Subcutaneous adipose tissue (tissue), 4 donors: ENCODE measurements around the gene KRTAP1-3. TPM values are rescaled to one million over a fixed set of nuclear protein-coding genes. Genes with fewer than 3 reads are reported as not detected.
"Not testable (repeated sequence)": the region's sequence is repeated elsewhere in the genome, so short reads cannot be mapped to it uniquely, and the experiment has no call there.

ENCODE experiments used
- total RNA-seq, 4 donors: library from RNA; depleted of rRNA; stranded (reverse); fragments of >200 nt; gene quantifications; one replicate each; pipeline ENCODE4 v1.1.0, GENCODE V29; 2016
- TF ChIP-seq, protein P1 (sequence below): fragments of 450-650 bp; IDR thresholded peaks from one replicate; pipeline ENCODE4 v1.5.1; 2016; ENCODE audit warnings: low read depth, mild to moderate bottlenecking, control low read depth, antibody characterized with exemption, moderate library complexity

KRTAP1-3 gene
- total RNA-seq, 4 donors from 2014 or later, result not detected

DNA sequence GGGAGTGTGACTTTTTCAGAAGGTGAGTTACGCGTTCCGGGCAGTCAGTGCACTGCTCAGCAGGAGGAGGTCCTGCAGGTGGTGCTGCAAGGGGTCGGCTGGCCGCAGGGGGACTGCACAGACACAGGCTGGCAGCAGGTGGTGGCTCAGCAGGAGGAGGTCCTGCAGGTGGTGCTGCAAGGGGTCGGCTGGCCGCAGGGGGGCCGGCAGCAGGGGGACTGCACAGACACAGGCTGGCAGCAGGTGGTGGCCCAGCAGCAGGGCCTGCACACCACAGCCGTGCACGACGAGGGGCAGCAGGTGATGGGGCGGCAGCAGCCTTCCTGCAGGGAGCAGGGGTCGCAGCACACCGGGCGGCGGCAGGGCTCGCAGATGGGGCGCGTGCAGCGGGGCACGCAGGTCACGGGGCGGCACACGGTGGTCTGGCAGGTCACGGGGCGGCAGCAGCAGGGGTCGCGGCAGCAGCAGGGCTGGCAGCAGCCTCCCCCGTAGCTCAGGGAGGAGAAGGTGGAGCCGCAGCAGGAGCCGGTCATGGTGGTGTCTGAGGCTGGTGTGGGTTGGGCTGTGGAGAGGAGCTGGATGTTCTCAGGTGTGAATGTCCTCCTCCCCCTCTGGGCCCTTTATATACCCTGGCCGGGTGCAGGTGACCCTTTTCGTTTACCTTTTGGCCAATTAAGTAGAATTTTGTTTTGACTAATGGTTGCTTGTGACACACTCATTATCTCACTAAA is 12.2 kb upstream of the KRTAP1-3 start, which contains the start of gene KRTAP2-1:
TSS of gene KRTAP2-1 (minus strand) at position 582 of the 731 bp plus-strand sequence. CDS start at position 533, 49 bp downstream.
- TF ChIP-seq, protein P1, sequence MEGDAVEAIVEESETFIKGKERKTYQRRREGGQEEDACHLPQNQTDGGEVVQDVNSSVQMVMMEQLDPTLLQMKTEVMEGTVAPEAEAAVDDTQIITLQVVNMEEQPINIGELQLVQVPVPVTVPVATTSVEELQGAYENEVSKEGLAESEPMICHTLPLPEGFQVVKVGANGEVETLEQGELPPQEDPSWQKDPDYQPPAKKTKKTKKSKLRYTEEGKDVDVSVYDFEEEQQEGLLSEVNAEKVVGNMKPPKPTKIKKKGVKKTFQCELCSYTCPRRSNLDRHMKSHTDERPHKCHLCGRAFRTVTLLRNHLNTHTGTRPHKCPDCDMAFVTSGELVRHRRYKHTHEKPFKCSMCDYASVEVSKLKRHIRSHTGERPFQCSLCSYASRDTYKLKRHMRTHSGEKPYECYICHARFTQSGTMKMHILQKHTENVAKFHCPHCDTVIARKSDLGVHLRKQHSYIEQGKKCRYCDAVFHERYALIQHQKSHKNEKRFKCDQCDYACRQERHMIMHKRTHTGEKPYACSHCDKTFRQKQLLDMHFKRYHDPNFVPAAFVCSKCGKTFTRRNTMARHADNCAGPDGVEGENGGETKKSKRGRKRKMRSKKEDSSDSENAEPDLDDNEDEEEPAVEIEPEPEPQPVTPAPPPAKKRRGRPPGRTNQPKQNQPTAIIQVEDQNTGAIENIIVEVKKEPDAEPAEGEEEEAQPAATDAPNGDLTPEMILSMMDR, result not testable (repeated sequence)

DNA sequence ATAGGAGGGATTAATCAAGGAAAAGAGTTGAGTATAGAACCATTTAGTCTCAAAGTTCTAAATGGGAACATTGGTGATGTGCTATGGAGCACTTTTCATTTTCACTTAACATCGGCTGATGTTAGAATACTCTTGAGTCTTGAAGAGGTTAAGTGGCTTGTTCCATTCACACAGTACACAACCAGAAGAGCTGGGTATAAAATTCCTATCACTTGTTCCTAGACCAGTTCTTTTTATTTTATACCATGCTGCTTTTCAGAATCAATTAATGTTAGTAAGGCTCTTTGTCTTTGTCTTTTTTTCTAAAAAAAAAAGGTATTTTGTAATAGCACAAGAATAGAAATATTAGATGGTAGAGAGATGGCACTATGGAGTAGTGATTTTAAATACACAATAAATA is 8.3 kb upstream of the KRTAP1-3 start:
- TF ChIP-seq, protein P1, result no peak

DNA sequence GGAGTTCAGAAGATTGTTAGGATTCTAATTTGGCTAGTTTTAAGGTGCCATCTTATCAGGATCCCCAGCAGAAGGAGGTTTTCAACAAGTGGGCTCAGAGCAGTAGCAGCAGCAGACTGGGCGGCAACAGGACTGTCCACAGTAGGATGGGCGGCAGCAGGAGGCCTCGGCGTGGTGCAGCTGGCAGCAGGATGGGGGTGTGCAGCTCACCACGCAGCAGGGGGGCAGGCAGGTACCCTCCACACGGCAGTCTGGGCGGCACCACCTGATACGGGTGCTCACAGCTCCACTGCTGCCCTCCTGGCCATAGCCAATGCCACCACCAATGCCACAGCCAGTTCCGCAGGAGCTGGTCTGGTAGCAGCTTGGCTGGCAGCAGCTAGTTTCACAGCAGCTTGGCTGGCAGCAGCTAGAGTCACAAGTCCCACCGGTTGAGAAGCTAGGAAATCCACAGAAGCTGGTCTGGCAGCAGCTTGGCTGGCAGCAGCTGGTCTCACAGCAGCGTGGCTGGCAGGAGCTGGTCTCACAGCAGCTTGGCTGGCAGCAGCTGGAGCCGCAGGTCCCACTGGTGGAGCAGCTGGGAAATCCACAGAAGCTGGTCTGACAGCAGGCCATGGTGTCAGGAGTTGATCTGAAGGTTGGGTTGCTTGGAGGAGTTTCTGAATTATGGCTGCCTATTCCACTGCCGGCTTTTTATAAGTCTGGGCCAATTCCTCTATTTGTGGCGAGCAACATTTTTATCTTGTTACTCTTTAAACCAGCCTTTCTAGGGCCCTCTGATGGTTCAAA is 6.3 kb upstream of the KRTAP1-3 start, which contains the start of gene KRTAP1-1:
TSS of gene KRTAP1-1 (minus strand) at position 668 of the 789 bp plus-strand sequence. CDS start at position 615, 53 bp downstream.
- TF ChIP-seq, protein P1, result not testable (repeated sequence)

DNA sequence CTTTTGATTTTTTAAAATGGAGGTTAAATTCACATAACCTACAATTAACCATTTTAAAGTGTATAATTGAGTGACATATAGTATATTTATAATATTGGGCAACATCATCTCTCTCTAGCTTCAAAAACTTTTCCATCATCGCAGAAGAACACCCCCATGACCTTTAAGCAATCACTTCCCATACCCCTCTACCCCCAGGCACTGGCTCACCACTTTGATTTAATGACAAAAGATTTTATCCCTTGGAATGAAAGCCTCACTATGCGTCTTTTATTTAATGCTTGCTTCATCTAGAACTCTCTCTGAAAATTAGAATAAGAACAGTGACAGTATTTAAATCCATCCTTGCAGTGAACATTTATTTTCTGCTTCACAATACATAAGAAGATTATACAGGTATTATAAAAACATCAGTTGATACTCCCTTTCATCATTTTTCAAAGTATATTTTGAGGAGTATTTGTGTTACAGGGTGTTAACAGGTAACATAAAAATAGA is 3.2 kb upstream of the KRTAP1-3 start:
- TF ChIP-seq, protein P1, result no peak

DNA sequence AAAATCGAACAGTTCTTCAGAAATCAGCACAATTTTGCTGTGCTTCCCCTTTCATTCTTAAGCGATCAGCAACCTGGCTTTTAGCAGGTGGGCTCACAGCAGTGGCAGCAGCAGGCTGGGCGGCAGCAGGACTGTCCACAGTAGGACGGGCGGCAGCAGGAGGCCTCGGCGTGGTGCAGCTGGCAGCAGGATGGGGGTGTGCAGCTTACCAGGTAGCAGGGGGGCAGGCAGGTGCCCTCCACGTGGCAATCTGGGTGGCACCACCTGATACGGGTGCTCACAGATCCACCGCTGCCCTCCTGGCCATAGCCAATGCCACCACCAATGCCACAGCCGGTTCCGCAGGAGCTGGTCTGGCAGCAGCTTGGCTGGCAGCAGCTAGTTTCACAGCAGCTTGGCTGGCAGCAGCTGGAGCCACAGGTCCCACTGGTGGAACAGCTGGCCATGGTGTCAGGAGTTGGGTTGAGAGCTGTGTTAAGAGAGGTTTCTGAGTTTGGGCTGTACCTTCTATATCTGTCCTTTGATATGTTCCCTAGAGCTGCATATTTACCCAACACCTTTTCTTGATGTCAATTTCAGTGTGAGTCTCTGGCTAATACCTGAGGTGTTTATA is 4.9 kb downstream of the KRTAP1-3 start, which contains the start of gene KRTAP1-4:
TSS of gene KRTAP1-4 (minus strand) at position 563 of the 613 bp plus-strand sequence. CDS start at position 446, 117 bp downstream.
- TF ChIP-seq, protein P1, result no peak

DNA sequence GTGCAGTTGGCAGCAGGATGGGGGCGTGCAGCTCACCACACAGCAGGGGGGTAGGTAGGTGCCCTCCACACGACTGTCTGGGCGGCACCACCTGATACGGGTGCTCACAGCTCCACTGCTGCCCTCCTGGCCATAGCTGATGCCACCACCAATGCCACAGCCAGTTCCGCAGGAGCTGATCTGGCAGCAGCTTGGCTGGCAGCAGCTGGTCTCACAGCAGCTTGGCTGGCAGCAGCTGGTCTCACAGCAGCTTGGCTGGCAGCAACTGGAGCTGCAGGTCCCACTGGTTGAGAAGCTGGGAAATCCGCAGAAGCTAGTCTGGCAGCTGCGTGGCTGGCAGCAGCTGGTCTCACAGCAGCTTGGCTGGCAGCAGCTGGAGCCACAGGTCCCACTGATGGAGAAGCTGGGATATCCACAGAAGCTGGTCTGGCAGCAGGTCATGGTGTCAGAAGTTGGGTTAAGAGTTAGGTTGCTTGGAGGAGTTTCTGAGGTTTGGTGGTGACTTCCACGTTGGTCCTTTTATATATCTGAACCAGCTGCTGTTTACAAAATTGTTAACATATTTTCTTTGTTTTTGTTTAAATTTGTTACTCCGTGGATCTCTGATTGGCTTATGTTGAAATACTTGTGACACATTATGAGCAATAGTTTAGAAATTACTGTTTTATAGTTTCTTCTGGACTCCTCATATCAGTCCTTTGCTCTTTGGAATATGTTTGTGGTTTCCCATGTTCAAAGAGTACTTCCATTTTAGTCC is 7.8 kb downstream of the KRTAP1-3 start, which contains the start of gene KRTAP1-5:
TSS of gene KRTAP1-5 (minus strand) at position 494 of the 757 bp plus-strand sequence. CDS start at position 441, 53 bp downstream.
- TF ChIP-seq, protein P1, result no peak
